Retinal pigment epithelial cell (primary cell): ENCODE results near the gene ABCC8.

Experiments used
- DNase-seq: peaks from one replicate; pipeline ENCODE4 v3.0.0-alpha.2; 2010; ENCODE audit warnings: low read depth
- H3K4me3 ChIP-seq: 2 replicates; pipeline ENCODE4 v1.5.1; 2011; ENCODE audit warnings: mild to moderate bottlenecking, low read length, control low read depth, moderate library complexity
- CTCF ChIP-seq: conservative IDR thresholded peaks from 2 replicates; pipeline ENCODE4 v1.5.1; 2011; ENCODE audit warnings: low read depth, low read length, control low read depth, inconsistent platforms

The ABCC8 gene

DNA sequence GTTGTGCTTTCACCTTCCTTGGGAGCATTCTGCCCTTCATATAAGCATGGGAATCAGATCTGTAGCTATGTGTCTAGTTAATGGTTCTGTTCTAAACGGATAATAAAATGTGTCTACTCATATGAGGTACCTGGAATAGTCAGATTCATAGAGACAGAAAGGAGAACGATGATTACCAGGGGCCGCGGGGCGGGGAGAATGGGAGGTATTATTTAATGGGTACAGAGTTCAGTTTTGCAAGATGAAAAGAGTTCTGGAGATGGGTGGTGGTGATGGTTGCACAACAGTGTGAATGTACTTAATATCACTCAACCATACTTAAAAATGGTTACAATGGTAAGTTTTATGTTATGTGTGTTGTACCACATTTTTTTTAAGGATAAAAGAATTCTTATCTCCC lies 10.0 kb upstream of the ABCC8 start:
- H3K4me3 ChIP-seq, result no peak overlapping the region
- TF ChIP-seq CTCF, result no peak
- DNase-seq, result no peak

- no peak for TF ChIP-seq CTCF
- no peak for DNase-seq
- H3K4me3 ChIP-seq, result no peak overlapping the region
Measured at GRCh38 chr11:17483505-17483904, 6.9 kb upstream of the ABCC8 start.

GRCh38 chr11:17481905-17482304 lies 5.3 kb upstream of the ABCC8 start:
- no peak overlapping the region for H3K4me3 ChIP-seq
- TF ChIP-seq CTCF, result no peak
- DNase-seq, result no peak

DNA sequence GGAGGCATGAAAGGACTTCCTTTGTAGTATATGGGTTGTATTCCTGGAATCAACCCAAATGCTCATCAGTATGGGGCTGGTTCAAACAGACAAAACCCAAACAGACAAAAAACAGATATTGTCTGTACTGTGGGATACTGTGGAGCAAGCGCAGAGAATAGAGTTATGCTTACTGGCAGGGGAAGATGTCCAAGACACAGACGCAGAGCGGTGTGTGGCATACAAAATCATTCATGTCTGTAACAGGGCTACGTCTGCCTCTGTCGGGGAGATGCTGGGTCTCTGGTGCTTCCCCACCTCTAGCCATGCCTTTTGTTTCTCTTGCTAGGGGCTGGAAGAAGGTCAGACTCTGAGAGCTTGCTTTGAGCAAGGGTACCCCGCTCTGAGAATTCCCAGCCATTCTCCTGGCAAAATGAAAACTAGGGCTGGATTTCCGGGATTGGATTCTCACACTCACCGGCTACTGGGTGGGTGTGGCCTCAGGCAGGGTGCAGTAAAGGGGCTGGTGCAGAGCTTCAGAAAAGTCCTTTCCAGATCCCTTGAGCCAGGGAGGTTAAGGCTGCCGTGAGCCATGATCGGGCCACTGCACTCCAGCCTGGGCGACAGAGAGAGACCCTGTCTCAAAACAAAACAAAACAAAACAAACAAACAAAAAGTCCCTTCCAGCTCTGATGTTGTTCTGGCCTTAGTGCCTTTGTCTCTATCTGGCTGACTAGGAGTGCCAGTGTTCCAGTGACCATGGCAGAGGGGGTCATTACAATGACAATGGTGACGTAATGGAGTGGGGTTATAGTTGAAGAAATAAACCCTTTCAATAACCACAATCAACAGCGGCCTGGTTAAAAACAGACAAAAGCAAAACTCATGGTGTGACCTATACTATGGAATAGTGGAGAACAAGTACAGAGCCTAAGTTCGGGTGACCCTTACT lies 2.9 kb upstream of the ABCC8 start:
- no peak for TF ChIP-seq CTCF
- DNase-seq, result no peak
- no peak overlapping the region for H3K4me3 ChIP-seq

- H3K4me3 ChIP-seq, result no peak overlapping the region
- no peak for TF ChIP-seq CTCF
- DNase-seq, result no peak
Measured at GRCh38 chr11:17478070-17478469, 1.4 kb upstream of the ABCC8 start.

GRCh38 chr11:17477361-17477760 lies 716 bp upstream of the ABCC8 start:
- no peak for DNase-seq
- H3K4me3 ChIP-seq, result no peak overlapping the region
- no peak for TF ChIP-seq CTCF

- TF ChIP-seq CTCF, result no peak
- no peak for DNase-seq
- no peak overlapping the region for H3K4me3 ChIP-seq
Measured at GRCh38 chr11:17477084-17477333, 364 bp upstream of the ABCC8 start.
